GM19438 (cell line): Measurements from ENCODE around the gene GHDC.
"Not testable (repeated sequence)": the region's sequence is repeated elsewhere in the genome, so short reads cannot be mapped to it uniquely, and the experiment has no call there.

Source experiments
- ATAC-seq: cut with Tn5 transposase; IDR thresholded peaks from one replicate; pipeline ENCODE4 v1.9.1; 2021; ENCODE audit warnings: low read depth; ENCODE audit not compliant: unreplicated experiment

Gene GHDC, protein sequence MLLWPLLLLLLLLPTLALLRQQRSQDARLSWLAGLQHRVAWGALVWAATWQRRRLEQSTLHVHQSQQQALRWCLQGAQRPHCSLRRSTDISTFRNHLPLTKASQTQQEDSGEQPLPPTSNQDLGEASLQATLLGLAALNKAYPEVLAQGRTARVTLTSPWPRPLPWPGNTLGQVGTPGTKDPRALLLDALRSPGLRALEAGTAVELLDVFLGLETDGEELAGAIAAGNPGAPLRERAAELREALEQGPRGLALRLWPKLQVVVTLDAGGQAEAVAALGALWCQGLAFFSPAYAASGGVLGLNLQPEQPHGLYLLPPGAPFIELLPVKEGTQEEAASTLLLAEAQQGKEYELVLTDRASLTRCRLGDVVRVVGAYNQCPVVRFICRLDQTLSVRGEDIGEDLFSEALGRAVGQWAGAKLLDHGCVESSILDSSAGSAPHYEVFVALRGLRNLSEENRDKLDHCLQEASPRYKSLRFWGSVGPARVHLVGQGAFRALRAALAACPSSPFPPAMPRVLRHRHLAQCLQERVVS

DNA sequence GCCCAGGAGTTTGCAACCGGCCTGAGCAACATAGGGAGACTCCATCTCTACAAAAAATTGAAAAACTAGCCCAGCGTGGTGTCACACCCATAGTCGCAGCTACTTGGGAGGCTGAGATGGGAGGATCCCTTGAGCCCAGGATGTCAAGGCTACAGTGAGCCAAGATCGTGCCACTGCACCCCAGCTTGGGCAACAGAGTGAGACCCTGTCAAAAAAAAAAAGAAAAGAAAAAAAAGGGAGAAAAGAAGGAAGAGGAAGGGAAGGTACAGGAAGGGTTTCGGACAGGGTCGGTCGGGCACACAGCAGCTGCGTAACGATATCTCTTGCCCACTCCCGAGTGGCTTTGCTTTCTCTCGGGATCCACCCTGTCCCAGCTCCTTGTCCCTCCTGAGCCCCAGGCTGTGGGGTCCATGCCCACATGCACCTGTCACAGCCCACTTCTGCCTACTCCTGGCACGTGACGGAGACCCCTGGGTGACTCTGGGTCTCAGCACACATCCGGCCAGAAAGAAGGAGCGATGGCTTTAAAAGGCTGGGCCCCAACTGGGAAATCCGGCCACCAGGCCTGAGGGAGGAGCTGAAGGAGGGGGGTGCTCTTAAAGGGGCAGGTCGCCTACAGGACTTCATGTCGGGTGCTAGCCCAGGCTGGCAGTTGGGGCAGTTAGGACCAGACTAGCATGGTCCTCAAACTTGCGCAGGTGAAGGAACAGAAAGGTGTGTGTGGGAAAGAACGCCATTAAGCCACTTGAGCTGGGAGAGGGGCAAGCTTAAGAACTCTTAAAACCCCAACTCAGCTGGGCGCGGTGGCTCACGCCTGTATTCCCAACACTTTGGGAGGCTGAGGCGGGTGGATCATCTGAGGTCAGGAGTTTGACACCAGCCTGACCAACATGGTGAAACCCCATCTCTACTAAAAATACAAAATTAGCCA lies at the start of gene GHDC:
TSS of gene GHDC (minus strand) at position 526 of the 931 bp plus-strand sequence. CDS start 913 bp downstream, outside the sequence.
- peak; percentile 79 for ATAC-seq

DNA sequence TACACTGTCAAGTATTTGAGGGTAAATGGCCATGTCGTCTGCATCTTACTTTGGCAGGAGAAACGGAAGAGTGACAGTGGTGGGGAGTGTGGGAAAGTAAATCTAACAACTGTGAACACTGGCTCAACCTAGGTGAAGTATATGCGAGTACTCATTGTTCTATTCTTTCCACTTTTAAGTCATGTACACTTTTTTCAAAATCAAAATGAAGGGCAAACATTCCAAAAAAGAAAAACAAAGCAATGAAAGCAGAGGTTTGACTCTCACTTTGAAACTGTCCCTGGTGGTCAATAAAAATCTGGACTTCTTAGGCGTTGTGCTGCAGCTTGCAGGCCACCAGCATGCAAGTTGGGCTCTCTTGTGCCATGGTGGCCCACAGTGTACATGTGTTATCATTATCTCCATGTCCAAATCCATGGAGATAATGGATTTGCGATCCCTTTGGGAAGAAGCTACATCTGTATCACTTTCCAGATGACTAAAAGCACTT lies 49.2 kb upstream of the GHDC start:
- ATAC-seq = no peak

DNA sequence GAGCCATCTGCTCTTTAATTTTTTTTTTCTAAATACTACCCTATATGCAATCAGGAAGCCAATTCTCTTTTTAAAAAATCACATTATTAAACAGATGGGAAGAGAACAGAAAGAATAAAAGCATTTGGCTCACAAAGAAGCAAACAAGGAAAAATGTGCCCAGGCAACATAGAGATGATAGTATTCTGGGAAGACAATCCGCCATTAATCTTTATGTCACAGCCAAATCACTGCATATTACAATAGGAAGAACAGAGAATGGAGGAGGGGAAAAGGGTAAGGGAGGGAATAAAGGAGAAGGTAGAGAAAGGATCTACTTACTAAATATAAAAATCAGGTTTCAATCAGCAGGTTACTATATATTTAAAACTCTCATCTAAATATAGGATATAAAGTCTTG lies 47.6 kb upstream of the GHDC start:
- ATAC-seq = no peak

GRCh38 chr17:42240863-42241262 lies 46.6 kb upstream of the GHDC start:
- ATAC-seq = not testable (repeated sequence)

DNA sequence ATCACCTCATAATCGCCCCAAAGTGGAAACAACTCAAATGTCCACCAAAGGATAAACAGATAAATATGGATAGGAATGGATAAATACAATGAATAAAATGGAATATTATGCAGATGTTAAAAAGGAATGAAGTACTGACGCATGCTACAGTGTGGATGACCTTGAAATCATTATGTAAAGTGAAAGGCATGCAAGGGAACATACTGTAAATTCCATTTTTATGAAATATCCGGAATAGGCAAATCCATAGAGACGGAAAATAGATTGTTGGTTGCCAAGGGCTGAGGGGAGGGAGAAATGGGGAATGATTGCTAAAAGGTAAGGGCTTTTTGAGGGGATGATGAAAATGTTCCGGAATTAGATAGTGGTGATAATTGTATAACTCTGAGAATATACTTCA lies 45.9 kb upstream of the GHDC start:
- ATAC-seq = no peak

DNA sequence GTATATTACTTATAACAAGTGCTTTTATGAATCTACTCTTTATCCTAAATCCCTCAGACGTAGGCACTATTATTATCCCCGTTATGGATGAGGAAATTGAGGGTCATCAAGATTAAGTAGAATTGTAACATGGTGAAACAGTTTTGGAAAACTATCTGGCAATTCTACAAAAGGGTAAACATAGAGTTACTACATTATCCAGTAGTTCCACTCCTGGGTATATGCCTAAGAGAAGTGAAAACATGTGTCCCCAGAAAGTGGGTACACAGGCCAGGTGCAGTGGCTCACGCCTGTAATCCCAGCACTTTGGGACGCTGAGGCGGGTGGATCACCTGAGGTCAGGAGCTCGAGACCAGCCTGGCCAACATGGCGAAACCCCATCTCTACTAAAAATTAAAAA lies 45.3 kb upstream of the GHDC start:
- ATAC-seq = not testable (repeated sequence)

DNA sequence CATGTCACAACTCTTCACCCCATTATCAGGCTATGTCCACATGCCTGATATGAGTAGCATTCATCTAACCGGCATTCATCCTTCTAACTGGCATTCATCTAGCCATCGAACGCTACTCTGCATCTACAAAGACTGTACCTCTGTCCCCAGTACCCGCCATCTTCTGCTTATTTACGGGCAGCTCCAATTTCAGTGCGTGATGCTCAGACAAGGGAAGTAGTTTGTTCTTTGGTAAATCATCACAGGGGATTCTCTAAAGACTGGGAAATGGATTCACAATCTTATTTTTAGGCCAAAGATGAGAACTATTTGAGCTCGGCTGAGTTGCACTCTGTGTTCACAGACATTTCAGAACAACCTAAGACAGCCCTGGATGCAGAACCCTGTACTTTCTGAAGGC lies 42.5 kb upstream of the GHDC start:
- no peak for ATAC-seq

- ATAC-seq = no peak
Observed at GRCh38 chr17:42233994-42234393, 39.7 kb upstream of the GHDC start.

- no peak for ATAC-seq
Observed at GRCh38 chr17:42233156-42233555, 38.9 kb upstream of the GHDC start.

DNA sequence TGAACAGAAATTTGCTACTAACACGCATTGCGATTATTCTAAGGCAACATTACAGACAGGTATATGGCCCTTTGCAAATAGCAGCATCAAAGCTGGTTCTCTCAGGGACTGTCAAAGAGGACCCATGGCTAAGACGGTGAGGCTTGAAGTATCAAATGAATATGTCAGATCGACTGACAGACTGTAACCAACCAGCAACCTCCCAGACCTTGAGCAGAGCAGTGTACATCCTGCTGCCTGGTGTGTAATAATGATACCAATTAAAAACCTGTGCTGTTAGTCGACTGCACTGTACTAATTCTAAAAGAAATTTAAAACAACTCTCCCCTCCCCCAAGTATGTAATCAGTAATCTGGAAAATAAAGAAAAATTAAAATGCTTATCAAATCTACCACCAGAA lies 35.9 kb upstream of the GHDC start:
- no peak for ATAC-seq

DNA sequence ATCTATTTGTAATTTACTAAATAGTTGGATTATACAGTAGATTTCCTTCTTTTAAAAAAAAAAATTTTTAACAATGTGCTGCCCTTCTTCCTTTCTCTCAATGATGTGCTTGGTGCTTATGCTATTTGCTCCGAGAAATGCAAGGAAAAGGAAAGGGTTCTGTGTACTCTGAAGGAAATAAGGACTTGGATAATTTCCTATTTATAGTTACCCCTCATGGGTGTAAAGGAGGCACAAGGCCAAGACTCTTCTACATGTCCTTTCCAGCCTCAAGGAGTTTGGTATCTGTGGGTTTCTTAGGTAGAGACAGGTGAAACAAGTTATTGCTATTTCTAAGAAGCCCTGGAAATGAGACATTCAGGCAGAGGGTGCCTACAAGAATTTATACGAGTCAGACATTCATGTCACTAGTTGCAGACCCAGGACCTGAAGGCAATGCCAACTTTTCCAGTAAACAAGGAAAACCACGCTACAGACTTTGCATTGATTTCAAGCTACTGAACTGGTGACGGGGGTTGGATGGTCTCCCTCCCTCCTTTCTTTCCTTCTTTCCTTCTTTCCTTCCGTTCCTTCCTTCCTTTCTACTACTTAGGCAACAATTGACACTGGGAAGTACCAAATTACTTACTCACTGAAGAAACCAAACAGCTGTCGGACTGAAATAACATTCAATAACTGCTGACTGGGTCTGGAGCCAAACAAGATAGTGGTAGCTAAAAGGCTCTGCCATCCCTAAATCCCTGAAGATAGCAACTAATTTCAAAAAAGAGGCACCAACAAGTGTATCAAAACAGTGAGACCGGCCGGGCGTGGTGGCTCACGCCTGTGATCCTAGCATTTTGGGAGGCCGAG lies 33.8 kb upstream of the GHDC start:
- no peak for ATAC-seq

- no peak for ATAC-seq
Observed at GRCh38 chr17:42225646-42226045, 31.4 kb upstream of the GHDC start.

- no peak for ATAC-seq
Observed at GRCh38 chr17:42224651-42225050, 30.4 kb upstream of the GHDC start.

DNA sequence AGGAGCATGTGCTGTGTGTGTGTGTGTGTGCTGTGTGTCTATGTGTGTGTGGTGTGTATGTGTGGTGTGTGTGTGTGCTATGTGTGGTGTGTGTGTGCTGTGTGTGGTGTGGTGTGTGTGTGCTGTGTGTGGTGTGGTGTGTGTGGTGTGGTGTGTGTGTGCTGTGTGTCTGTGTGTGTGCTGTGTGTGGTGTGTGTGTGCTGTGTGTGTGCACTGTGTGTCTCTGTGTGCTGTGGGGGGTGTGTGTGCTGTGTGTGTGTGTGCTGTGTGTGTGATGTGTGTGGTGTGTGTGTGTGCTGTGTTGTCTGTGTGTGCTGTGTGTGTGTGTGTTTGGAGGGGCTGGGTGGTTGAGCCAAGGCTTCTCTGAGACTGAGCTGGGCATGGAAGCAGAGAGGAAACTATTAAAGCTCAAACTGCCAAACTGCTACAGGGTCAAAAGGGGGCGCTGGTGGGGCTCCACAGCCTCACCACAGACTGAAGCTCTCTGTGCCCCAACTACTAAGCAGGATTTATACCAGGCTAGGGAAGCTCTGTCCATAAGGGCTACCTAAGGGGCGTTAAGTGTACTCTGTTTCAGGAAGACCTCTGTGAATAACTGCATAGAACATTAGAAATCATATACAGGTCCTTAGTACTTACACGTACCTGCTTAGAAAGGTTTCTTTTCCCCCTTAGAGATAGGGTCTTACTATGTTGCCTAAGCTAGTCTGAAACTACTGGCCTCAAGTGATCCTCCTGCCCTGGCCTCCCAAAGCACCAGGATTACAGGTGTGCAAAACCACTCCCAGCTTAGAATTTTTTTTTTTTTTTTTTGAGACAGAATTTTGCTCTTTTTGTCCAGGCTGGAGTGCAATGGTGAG lies 27.8 kb upstream of the GHDC start:
- ATAC-seq = no peak

DNA sequence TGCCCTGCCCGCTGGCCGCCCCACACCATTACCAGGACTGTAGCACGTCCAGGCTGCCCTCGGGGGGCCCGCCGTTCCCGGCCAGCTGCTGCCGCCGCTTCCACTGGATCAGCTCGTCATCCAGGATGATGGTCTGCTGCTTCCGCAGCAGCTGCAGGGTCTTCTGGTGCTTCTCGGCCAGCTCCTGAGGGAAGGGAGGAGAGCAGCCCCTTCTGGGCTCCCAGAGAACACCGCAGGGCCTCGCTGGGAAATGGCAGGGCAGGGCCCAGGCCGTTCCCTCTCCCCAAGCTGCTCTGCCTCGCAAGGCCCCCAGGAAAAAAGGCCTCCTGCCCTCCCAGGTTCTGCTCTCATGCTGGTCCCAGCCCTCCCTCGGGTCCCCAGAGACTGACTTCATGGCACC lies 25.0 kb upstream of the GHDC start:
- not testable (repeated sequence) for ATAC-seq

DNA sequence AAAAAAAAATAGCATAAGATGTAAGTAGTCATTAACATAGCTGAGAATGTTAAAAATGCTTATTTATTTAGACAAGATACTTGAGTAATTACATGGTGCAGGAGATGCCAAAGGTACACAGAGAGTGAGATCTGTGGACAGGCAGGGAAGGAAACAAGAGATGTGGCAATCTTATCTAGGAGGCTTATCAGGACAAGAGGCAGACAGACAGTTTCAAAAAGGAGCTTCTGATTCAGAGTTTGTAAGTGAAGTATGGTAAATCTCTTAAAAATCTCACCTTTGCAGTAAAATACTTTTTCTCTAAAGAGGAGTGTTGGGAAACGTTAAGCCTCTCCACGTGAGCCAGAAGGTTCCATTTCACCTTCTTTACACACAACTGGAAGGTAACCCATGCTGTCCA lies 19.9 kb upstream of the GHDC start:
- ATAC-seq = no peak

DNA sequence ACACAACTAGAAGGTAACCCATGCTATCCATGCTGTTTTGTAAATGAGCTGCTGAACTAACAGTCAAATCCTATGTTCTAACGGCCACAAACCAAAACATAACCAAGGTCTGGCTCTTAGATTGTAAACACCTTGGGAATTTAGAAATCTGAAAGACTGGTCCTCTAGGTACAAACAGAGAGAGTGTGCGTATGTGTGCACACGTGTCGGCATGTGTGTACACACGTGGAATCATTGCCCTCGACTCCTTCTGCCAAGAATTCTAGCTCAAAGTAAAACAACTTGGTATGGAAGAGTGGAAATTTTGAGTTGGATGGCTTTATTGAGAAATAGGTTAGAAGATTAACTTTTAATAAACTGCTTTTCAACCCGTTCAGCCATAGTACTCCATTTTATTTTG lies 18.1 kb upstream of the GHDC start:
- no peak for ATAC-seq

GRCh38 chr17:42211921-42212341 lies 17.6 kb upstream of the GHDC start:
- ATAC-seq = not testable (repeated sequence)

- ATAC-seq = no peak
Observed at GRCh38 chr17:42210046-42210445, 15.8 kb upstream of the GHDC start.
